ENCODE results near the gene GMCL2.

The GMCL2 gene

DNA sequence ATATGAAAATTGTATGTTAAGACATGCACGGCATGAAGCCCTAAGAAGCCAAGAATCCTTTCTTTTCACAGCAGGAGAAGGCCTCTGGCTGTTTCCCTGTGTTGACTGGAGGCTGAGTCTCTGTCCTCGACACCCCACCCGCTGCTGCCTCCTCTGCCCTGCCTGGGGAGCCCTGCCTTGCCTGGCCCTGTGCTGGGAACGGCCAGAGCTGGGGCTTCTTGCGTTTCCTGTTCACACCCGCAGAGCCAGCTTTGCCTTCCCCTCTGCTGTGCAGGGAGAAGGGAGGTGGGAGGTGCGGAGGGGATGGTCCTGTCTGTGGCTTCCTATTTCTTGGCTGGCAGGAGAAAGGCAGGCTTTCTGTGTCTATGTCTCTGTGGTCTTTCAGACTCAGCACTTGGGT lies 6.9 kb upstream of the GMCL2 start:
- no peak for DNase-seq (ENCODE audit: low read depth)
- no peak overlapping the region for H3K4me3 ChIP-seq (ENCODE audit: low read length)
- TF ChIP-seq, protein P1, sequence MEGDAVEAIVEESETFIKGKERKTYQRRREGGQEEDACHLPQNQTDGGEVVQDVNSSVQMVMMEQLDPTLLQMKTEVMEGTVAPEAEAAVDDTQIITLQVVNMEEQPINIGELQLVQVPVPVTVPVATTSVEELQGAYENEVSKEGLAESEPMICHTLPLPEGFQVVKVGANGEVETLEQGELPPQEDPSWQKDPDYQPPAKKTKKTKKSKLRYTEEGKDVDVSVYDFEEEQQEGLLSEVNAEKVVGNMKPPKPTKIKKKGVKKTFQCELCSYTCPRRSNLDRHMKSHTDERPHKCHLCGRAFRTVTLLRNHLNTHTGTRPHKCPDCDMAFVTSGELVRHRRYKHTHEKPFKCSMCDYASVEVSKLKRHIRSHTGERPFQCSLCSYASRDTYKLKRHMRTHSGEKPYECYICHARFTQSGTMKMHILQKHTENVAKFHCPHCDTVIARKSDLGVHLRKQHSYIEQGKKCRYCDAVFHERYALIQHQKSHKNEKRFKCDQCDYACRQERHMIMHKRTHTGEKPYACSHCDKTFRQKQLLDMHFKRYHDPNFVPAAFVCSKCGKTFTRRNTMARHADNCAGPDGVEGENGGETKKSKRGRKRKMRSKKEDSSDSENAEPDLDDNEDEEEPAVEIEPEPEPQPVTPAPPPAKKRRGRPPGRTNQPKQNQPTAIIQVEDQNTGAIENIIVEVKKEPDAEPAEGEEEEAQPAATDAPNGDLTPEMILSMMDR (IDR thresholded peaks at IDR 0.05; ENCODE audit: insufficient read depth, low read depth, low read length, missing control alignments): no peak

DNA sequence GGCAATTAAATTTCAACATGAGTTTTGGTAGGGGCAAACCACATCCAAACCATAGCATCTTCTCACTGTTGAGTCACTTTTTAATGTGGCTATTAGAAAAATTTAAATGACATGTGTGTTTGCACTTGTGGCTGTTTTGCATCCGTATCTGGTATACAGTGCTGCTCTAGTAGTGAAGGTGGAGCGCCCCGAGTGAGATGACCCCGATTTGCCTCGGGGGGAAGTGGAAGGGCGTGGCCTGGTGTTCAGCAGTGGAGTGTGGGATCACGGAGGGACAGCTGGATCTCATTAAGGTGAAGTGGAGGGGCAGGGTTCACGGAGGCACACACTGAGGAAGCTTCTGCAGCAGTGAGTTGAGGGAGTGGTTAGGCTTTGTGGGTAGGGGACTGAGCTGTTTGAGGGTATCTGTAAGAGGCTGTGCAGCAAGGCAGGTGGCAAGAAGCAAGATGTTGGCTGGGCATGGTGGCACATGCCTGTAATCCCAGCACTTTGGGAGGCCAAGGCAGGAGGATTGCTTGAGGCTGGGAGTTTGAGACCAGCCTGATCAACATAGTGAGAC lies 6.2 kb upstream of the GMCL2 start:
- TF ChIP-seq, protein P1 (IDR thresholded peaks at IDR 0.05; ENCODE audit: insufficient read depth, low read depth, low read length, missing control alignments): no peak
- H3K4me3 ChIP-seq (ENCODE audit: low read length): no peak overlapping the region
- DNase-seq (ENCODE audit: low read depth): no peak

DNA sequence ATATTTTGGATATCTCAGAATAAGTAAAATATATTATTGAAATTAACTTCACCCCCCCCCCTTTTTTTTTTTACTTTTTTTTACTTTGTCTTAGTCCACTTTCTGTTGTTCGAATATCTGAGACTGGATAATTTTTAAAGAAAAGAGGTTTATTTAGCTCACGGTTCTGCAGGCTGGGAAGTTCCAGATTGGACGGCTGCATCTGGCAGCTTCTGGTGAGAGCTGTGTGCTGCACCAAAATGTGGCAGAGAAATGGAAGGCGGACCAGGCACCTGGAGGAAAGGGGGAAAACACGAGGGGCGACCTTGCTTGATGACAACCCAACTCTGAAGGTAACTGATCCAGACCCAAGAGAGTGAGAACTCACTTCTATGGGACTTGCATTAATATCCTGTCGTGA lies 5.6 kb upstream of the GMCL2 start:
- TF ChIP-seq, protein P1 (IDR thresholded peaks at IDR 0.05; ENCODE audit: insufficient read depth, low read depth, low read length, missing control alignments): no peak
- H3K4me3 ChIP-seq (ENCODE audit: low read length): no peak overlapping the region
- no peak for DNase-seq (ENCODE audit: low read depth)

DNA sequence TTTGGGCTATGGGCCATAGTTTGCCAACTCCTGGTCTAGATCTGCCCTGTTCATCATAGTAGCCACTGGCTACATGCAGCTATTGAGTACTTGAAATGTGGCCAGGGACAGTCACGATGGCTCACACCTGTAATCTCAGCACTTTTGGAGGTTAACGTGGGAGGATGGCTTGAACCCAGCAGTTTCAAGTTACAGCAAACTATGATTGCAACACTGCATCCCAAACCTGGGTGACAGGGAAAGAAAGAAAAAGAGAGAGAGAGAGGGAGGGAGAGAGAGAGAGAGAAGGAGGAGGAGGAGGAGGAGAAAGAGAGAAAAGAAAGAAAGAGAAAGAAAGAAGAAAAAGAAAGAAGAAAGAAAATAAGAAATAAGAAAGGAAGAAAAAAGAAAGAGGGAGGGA lies 5.1 kb upstream of the GMCL2 start:
- TF ChIP-seq, protein P1 (IDR thresholded peaks at IDR 0.05; ENCODE audit: insufficient read depth, low read depth, low read length, missing control alignments): no peak
- peak; percentile 88 for DNase-seq (ENCODE audit: low read depth)
- H3K4me3 ChIP-seq (ENCODE audit: low read length): no peak overlapping the region

DNA sequence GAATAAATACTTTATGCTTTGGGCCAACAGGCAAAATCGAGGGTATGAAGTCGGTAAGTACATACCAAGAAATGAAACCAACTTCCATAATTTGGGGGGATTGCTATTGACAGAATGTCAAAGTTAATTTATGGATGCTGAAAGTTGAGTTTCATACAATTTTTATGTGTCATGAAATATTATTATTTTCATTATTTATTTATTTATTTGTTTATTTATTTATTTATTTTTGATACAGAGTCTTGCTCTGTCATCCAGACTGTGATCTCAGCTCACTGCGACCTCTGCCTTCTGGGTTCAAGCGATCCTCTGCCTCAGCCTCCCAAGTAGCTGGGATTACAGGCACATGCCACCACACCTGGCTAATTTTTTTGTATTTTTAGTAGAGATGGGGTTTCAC lies 4.5 kb upstream of the GMCL2 start:
- TF ChIP-seq, protein P1 (IDR thresholded peaks at IDR 0.05; ENCODE audit: insufficient read depth, low read depth, low read length, missing control alignments): no peak
- DNase-seq (ENCODE audit: low read depth): no peak
- H3K4me3 ChIP-seq (ENCODE audit: low read length): no peak overlapping the region

DNA sequence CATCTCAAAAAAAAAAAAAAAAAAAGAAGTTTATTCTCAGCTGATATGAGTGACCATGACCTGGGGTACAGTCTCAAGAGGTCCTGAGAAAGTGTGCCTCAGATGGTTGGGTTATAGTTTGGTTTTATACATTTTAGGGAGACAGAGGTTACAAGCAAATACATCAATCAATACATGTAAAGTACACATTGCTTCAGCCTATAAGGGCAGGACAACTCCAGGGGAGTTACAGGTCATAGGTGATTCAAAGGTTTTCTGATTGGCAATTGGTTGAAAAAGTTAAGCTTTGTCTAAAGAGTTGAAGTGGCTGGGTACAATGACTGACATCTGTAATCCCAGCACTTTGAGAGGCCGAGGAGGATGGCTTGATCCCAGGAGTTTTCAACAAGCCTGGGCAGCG lies 2.3 kb upstream of the GMCL2 start:
- no peak overlapping the region for H3K4me3 ChIP-seq (ENCODE audit: low read length)
- DNase-seq (ENCODE audit: low read depth): no peak
- TF ChIP-seq, protein P1 (IDR thresholded peaks at IDR 0.05; ENCODE audit: insufficient read depth, low read depth, low read length, missing control alignments): no peak

DNA sequence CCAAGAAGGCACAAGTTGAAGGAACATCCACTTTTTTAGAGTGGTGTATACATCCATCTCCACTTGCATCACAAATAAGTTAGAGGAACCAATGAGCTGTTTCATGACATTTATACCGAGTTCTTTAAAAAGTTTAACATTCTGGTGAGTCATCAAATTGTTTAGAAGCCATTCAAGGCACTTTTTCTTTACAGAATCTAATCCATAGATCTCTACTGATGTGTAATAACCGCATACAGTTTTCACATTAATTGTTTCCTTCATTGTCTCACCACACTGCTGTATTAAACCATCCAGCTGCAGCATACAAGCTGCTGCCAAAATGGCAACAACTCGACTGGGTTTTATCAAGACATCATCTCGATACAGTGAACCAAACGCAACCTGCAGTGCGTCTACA lies 744 bp downstream of the GMCL2 start:
- DNase-seq (ENCODE audit: low read depth): no peak

More for the DNA sequence above, 744 bp downstream of the GMCL2 start:
- no peak overlapping the region for H3K4me3 ChIP-seq (ENCODE audit: low read length)
- TF ChIP-seq, protein P1 (IDR thresholded peaks at IDR 0.05; ENCODE audit: insufficient read depth, low read depth, low read length, missing control alignments): no peak

Data from epithelial cell of esophagus (primary cell).